ENCODE measurements around the gene RFFL. TPM values are rescaled to one million over a fixed set of nuclear protein-coding genes. Genes with fewer than 3 reads are reported as not detected.
A peak's percentile ranks its signal among the peaks of the same experiment; 100 is the strongest.

RFFL gene
- total RNA-seq, 1 donor from 2014 or later = 9.5 TPM

DNA sequence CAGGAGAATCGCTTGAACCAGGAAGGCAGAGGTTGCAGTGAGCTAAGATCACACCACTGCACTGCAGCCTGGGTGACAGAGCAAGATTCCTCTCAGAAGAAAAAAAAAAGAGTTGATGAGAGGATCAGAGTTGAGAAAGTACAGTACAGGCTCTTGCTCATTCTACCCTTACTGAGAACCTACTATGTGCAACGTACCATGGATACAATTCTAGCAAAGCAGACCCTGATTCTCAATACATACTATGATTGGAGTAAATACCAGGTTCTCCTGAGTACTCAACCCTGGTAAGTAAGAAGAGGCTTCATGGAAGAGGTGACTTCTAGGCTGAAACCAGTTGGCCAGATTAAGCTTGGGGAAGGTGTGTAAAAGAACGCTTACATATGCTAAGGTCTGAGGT lies 1.2 kb downstream of the RFFL start:
- H3K4me2 ChIP-seq (ENCODE audit: low read length) = no peak overlapping the region
- Mint-ChIP-seq H3K27ac (ENCODE audit: unreplicated experiment) (peak overlapping the region; percentile 96), H3K4me3 (ENCODE audit: unreplicated experiment) (no peak overlapping the region)

DNA sequence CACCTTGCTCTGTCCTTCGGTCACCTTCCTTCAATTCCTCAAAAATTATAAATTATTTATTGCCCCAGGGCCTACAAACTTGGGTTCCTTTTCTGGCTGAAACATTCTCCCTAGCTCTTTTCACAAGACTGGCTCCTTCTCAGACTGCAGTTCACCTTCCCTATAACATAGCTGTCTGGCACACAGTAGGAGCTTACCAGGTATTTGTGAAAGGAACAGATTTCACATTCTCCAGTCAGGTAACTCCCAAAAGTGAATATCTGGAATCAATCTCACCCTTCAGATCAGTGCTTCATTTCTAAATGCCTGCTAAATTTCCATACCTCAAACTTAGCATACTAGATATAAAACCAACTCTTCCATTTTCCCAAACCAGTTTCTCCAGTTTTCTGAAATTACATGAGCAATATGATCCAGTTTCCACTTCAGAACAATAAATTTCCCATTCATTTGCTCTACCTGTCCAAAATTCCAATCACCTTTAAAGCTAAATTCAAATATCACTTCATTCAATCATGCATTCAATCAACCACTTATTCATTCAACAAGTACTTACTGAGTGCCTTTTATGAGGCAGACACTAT lies 6.1 kb downstream of the RFFL start:
- H3K9ac ChIP-seq (ENCODE audit: low read length) = no peak overlapping the region
- FAIRE-seq = no peak
- peaks cover 74% of the 10 kb centered on the region for H3K79me2 ChIP-seq (ENCODE audit: insufficient read depth, low read length)
- Mint-ChIP-seq H3K9me3 (ENCODE audit: unreplicated experiment) (peaks cover 3% of the 10 kb centered on the region), H3K4me1 (ENCODE audit: low read depth, unreplicated experiment) (peaks cover 14% of the 10 kb centered on the region), H3K27ac (ENCODE audit: unreplicated experiment) (no peak overlapping the region), H3K27me3 (ENCODE audit: low read depth, unreplicated experiment) (no peaks in the 10 kb centered on the region), H3K4me3 (ENCODE audit: unreplicated experiment) (peak overlapping the region; percentile 17), H3K36me3 (ENCODE audit: low read depth, unreplicated experiment) (peaks cover 6% of the 10 kb centered on the region)
- H3K4me1 ChIP-seq (ENCODE audit: insufficient read depth, low read length) = peaks cover 7% of the 10 kb centered on the region
- no peak overlapping the region for H3K4me2 ChIP-seq (ENCODE audit: low read length)
- no peak overlapping the region for H2AFZ ChIP-seq (ENCODE audit: low read depth, low read length)
- H3K27ac ChIP-seq (ENCODE audit: low read depth, low read length) = no peak overlapping the region
- no peaks in the 10 kb centered on the region for H3K27me3 ChIP-seq (ENCODE audit: insufficient read depth, low read length)
- TF ChIP-seq EZH2 (IDR thresholded peaks at IDR 0.05; ENCODE audit: insufficient read depth, low read length) (no peak), CTCF (IDR thresholded peaks at IDR 0.05; ENCODE audit: insufficient read depth, low read depth, low read length) (no peak)
- H3K4me3 ChIP-seq (ENCODE audit: insufficient read depth, low read depth, low read length) = no peak overlapping the region
- H4K20me1 ChIP-seq (ENCODE audit: insufficient read depth, low read length) = no peaks in the 10 kb centered on the region
- DNase-seq (ENCODE audit: low read depth) = no peak
- no peaks in the 10 kb centered on the region for H3K36me3 ChIP-seq (ENCODE audit: insufficient read depth, low read length)
- no peaks in the 10 kb centered on the region for H3K9me3 ChIP-seq (ENCODE audit: insufficient read depth, low read depth, low read length)

More for the DNA sequence above, 1.2 kb downstream of the RFFL start:
- peaks cover 54% of the 10 kb centered on the region for H3K79me2 ChIP-seq (ENCODE audit: insufficient read depth, low read length)
- H2AFZ ChIP-seq (ENCODE audit: low read depth, low read length) = no peak overlapping the region
- H3K9ac ChIP-seq (ENCODE audit: low read length) = peak overlapping the region; percentile 78
- Mint-ChIP-seq H3K4me1 (ENCODE audit: low read depth, unreplicated experiment) (peaks cover 15% of the 10 kb centered on the region), H3K36me3 (ENCODE audit: low read depth, unreplicated experiment) (peaks cover 6% of the 10 kb centered on the region), H3K9me3 (ENCODE audit: unreplicated experiment) (no peaks in the 10 kb centered on the region), H3K27me3 (ENCODE audit: low read depth, unreplicated experiment) (no peaks in the 10 kb centered on the region)
- H4K20me1 ChIP-seq (ENCODE audit: insufficient read depth, low read length) = no peaks in the 10 kb centered on the region
- H3K36me3 ChIP-seq (ENCODE audit: insufficient read depth, low read length) = no peaks in the 10 kb centered on the region
- H3K9me3 ChIP-seq (ENCODE audit: insufficient read depth, low read depth, low read length) = no peaks in the 10 kb centered on the region
- no peak for DNase-seq (ENCODE audit: low read depth)
- TF ChIP-seq EZH2 (IDR thresholded peaks at IDR 0.05; ENCODE audit: insufficient read depth, low read length) (no peak), CTCF (IDR thresholded peaks at IDR 0.05; ENCODE audit: insufficient read depth, low read depth, low read length) (no peak)
- no peaks in the 10 kb centered on the region for H3K27me3 ChIP-seq (ENCODE audit: insufficient read depth, low read length)
- FAIRE-seq = no peak
- H3K4me1 ChIP-seq (ENCODE audit: insufficient read depth, low read length) = peaks cover 12% of the 10 kb centered on the region
- no peak overlapping the region for H3K4me3 ChIP-seq (ENCODE audit: insufficient read depth, low read depth, low read length)
- peak overlapping the region; percentile 92 for H3K27ac ChIP-seq (ENCODE audit: low read depth, low read length)

- H4K20me1 ChIP-seq (ENCODE audit: insufficient read depth, low read length) = no peaks in the 10 kb centered on the region
- FAIRE-seq (no peak), DNase-seq (ENCODE audit: low read depth) (no peak)
- H3K4me3 ChIP-seq (ENCODE audit: insufficient read depth, low read depth, low read length) = no peak overlapping the region
- H3K4me3 Mint-ChIP-seq (ENCODE audit: unreplicated experiment) = no peak overlapping the region
- H3K36me3 Mint-ChIP-seq (ENCODE audit: low read depth, unreplicated experiment) = peaks cover 6% of the 10 kb centered on the region
- no peak overlapping the region for H2AFZ ChIP-seq (ENCODE audit: low read depth, low read length)
- no peak overlapping the region for H3K9ac ChIP-seq (ENCODE audit: low read length)
- no peak overlapping the region for H3K27ac ChIP-seq (ENCODE audit: low read depth, low read length)
- H3K9me3 Mint-ChIP-seq (ENCODE audit: unreplicated experiment) = peaks cover 3% of the 10 kb centered on the region
- no peaks in the 10 kb centered on the region for H3K36me3 ChIP-seq (ENCODE audit: insufficient read depth, low read length)
- TF ChIP-seq CTCF (IDR thresholded peaks at IDR 0.05; ENCODE audit: insufficient read depth, low read depth, low read length) (no peak), EZH2 (IDR thresholded peaks at IDR 0.05; ENCODE audit: insufficient read depth, low read length) (no peak)
- no peak overlapping the region for H3K27ac Mint-ChIP-seq (ENCODE audit: unreplicated experiment)
- no peaks in the 10 kb centered on the region for H3K9me3 ChIP-seq (ENCODE audit: insufficient read depth, low read depth, low read length)
- H3K27me3 ChIP-seq (ENCODE audit: insufficient read depth, low read length) = no peaks in the 10 kb centered on the region
- no peaks in the 10 kb centered on the region for H3K27me3 Mint-ChIP-seq (ENCODE audit: low read depth, unreplicated experiment)
- H3K4me1 ChIP-seq (ENCODE audit: insufficient read depth, low read length) = peaks cover 21% of the 10 kb centered on the region
- peaks cover 68% of the 10 kb centered on the region for H3K79me2 ChIP-seq (ENCODE audit: insufficient read depth, low read length)
- no peak overlapping the region for H3K4me2 ChIP-seq (ENCODE audit: low read length)
- peaks cover 28% of the 10 kb centered on the region for H3K4me1 Mint-ChIP-seq (ENCODE audit: low read depth, unreplicated experiment)
Observed at GRCh38 chr17:35056013-35056412, 7.5 kb downstream of the RFFL start.

All from astrocyte (in vitro differentiated cells and primary cell).